NOMO-1 treated with dmso at 0.1 percent for 144 hours (cell line): ENCODE data around the gene FXR2.
"Not testable (repeated sequence)": the region's sequence is repeated elsewhere in the genome, so short reads cannot be mapped to it uniquely, and the experiment has no call there.

Source experiments
- DNase-seq: peaks from one replicate; lab custom pipeline; 2025; ENCODE audit not compliant: unreplicated experiment; lab: John Stamatoyannopoulos, UW

The FXR2 gene

DNA sequence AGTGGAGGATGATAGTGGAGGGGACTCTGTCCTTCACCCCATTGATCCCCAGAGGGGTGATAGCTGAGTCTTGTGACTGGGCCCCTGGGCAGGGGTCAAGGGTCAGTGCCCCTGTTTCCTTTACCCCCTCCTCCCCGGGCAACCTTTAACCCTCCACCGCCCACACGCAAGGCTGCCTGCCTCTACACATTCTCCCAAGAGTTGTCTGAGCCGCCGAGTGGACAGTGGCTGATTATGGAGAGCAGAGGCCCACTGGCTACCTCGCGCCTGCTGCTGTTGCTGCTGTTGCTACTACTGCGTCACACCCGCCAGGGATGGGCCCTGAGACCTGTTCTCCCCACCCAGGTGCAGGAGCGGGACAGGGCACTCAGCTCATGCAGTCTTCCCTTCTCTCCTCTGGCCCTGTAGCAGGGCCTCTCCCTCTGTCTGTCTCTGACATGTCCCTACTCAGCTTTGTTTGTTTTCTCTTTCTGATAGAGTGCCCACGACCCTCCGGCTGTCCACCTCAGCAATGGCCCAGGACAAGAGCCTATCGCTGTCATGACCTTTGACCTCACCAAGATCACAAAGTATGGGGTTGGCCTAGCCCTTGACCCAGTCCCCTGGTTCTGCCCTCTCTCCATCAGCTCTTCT lies 15.4 kb upstream of the FXR2 start, which contains the start of gene SHBG:
TSS of gene SHBG (plus strand) at position 197 of the 633 bp plus-strand sequence. CDS start at position 235, 38 bp downstream.
- DNase-seq = no peak

DNA sequence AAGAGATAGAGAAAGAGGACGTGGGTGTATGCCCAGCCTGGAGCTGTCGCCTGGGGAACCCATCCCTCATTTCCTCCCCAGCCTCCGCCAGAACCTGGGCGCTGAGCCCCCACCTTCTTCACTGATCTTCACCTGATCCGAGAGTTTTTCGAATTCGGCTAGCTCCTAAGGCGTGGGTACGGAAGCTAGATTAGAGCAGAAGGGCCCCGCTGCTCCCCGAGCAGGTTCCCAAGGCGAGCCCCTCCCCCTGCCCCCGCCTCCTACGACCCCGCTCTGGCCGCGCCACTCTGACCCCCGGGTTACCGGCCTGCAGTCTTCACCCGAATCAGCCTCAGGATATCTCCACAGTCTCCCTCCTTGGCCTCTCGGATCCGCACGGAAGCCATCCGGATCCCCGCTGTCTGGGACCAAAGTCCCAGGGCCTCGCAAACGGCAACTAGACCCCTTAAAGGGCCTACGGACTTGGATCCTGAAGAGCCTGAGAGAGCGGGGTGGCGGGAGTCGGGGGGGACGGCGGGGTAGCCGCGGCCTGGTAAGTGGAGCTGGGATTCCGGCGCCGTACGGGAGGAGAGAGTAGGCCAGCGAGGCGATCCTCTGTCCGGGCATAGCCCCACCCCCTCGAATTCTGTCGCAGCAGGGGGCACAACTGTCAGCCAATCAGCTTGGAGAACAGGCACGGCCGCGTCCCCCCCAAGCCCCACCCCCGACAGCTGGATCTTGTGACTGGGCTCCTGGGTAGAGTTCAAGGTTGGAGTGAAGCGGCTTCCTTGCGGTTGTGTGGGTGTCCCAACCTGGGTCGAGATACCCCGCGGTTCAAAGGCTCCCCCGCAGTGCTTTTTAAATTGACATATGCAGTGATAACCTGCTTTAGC lies 12.8 kb upstream of the FXR2 start, which contains the start of gene SAT2:
TSS of gene SAT2 (minus strand) at position 572 of the 872 bp plus-strand sequence. CDS start at position 386, 186 bp downstream.
- DNase-seq = peak; percentile 84

- DNase-seq = no peak
Measured at GRCh38 chr17:7626956-7627249, 12.2 kb upstream of the FXR2 start.

DNA sequence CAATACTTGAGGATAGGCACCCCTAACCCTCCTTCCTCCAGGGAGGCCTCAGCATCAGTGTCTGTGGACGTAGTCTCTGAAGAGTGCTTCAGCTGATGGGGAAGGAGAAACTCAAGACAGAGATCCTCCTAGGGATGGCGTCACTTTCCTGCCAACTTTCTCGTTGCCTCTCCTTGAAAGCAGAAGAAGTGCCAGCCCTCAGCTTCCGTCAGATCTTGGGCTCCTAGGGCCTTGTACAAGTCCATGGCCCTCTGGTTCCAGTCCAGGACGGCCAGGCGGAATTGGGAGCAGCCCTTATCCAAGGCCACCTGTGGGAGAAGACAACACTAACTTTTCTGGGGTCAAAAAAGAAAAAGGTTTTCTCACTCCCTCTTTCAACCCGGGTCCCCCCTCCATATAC lies 11.6 kb upstream of the FXR2 start:
- DNase-seq = no peak

- not testable (repeated sequence) for DNase-seq
Measured at GRCh38 chr17:7625749-7626148, 11.1 kb upstream of the FXR2 start.

GRCh38 chr17:7623661-7624060 lies 9.0 kb upstream of the FXR2 start:
- no peak for DNase-seq

DNA sequence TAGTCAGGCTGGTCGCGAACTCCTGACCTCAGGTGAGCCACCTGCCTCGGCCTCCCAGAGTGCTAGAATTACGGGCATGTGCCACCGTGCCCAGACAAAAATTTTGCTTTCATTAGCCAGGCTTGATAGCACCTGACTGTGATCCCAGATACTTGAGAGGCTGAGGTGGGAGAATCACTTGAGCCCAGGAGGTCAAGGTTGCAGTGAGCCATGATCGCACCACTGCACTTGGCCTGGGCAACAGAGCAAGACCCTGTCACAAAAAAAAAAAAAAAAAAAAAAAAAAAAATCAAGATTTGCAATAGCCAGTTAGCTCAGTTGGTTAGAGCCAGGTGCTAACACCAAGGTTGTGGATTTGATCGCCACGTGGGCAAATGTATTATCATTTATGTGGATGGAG lies 6.1 kb upstream of the FXR2 start:
- no peak for DNase-seq

GRCh38 chr17:7618608-7619007 lies 3.9 kb upstream of the FXR2 start:
- no peak for DNase-seq

- no peak for DNase-seq
Measured at GRCh38 chr17:7615265-7615747, 609 bp upstream of the FXR2 start.

GRCh38 chr17:7613769-7614424 lies 800 bp downstream of the FXR2 start:
- no peak for DNase-seq

DNA sequence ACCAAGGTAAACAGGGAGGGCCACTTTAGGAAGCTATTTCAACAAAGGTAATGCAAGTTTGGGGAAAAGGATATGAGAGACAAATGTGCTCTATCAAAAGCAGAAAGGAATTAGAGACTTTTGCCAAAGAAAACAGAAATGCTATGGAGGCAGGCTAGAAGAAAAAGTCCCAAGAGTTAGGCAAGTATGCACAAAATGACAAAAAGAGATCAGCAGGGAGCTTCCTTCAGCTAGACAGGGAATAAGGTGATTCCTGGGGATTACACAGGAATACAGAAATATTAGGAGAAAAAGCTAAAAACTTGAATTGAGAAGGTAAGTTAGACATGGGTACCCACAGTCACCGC lies 2.4 kb downstream of the FXR2 start:
- no peak for DNase-seq

DNA sequence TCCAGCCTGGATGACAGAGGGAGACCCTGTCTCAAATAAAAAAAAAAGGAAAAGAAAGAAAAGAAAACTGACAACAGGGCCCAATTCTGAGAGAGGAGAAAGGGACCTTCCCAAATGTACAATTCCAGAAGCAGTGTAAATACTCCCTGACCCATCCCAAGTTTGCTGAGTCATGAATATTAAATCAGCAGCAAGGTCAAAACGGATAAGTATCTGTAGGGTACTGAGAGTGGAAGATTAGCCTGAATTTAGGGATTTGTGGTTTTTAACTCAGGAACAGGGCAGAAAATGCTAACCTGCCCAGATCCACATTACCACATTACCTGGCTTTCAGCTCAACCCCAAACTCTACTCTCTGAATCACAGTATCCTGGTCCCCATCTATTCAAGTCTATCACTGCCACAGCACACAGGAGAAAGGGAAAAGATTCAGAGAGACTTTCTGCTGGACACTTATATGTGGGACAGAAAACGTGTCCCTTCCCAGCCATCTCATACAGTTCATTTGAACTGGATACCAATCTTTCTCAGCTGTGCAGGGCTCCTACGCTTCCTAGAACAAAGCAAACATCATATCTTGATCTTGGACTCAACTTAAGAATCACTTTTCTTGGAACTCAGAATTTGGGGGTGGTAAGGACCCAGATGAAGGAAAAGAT lies 2.9 kb downstream of the FXR2 start:
- DNase-seq = no peak

DNA sequence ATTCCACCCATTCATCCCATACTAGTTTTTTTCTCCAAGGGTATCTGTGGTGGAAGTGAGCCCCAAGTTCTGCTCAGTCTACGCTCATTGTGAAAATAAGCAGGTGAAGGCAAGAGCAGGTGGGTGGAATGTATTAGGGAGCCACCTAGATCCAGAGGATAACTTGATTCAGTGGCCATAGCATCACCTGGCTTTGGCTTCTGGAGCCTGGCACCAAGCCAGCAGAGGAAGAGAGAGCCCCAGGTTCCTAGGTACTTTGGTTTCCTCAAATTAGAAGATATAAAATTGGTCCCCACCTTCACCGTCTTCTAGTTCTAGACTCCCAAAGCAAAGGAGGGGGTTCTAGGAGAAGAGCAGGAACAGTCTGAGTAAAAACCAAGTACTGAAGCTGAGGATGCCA lies 4.1 kb downstream of the FXR2 start:
- no peak for DNase-seq

DNA sequence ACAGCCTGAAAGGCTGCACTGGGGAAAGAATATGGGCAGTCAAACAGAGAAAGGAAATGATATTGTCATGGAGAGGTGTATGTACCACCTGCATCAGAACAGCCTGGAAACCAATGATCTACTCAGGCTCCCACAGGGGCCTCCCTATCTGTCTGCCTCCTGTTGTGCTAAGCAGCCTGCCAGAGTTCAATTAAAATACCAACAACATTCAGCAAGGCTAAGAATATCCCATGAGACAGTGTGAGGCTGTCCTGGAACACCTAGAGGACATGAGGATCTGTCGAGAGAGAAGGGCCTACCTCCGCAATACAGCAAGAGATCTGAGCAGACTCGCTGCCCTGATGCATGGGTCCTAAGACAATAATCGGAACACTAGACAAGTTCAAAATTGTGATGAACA lies 8.4 kb downstream of the FXR2 start:
- DNase-seq = no peak

DNA sequence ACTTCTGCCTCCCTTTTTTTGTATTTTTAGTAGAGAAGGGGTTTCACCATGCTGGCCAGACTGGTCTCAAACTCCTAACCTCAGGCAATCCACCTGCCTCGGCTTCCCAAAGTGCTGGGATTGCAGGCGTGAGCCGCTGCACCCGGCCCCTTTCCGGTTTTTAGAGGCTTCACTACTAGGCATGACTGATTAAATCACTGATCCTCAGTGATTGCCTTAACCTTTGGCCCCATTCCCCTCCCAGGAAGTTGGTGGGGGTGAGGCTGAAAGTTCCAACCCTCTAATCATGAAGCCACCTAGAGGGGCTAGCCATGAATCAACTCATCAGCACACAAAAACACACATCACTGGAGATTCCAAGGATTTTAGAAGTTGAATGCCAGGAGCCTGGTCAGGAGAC lies 17.1 kb downstream of the FXR2 start:
- not testable (repeated sequence) for DNase-seq

GRCh38 chr17:7593296-7593695 lies 21.4 kb downstream of the FXR2 start:
- no peak for DNase-seq

GRCh38 chr17:7592422-7593021 lies 22.2 kb downstream of the FXR2 start:
- no peak for DNase-seq

- no peak for DNase-seq
Measured at GRCh38 chr17:7591596-7591995, 23.1 kb downstream of the FXR2 start.

GRCh38 chr17:7590743-7591142 lies 24.0 kb downstream of the FXR2 start:
- no peak for DNase-seq

DNA sequence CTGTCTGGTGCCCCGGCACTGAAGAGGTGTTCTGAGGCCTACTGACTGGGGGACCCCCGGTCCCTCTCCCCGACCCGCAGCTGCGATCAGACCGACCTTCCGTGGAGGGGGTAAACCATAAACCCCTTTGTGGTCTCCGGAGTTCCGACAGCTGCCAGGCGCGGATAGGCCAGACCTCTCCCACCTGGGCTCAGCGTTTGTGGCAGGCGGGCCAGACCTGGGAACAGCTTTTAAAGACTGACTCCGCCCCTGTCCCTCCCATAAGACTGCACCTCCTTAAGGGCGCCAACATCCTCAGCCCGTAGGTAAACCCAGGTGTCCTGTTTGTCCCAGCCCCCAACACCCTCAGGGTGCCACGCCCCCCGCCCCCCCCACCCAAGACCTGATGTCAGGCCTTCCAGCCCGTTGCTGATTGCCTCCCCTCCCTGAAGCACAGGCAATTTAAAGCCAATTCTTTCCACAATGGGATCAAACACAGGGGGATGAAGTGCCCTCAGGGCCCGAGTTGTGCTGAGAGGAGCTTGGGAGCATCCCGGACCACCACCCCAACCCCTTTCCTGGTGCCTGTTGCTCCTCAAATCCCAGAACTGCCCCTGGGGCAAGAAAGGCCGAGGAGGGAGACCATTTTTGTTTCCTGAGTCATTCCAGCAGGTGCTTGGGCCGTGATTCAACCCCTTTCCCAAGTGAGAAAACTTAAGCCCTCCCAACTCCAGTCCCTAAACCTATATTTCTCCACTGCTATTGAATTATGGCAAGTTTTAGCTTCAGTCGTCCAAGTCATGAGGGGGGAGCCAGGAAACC lies 24.6 kb downstream of the FXR2 start, which contains the start of gene SOX15:
TSS of gene SOX15 (minus strand) at position 204 of the 801 bp plus-strand sequence. CDS start 418 bp downstream, outside the sequence.
- DNase-seq = no peak
